HG02938 (cell line): ENCODE measurements around the gene INSR.
A peak's percentile ranks its signal among the peaks of the same experiment; 100 is the strongest.
"Not testable (repeated sequence)": the region's sequence is repeated elsewhere in the genome, so short reads cannot be mapped to it uniquely, and the experiment has no call there.

Experiments
- ATAC-seq: cut with Tn5 transposase; IDR thresholded peaks from one replicate; pipeline ENCODE4 v1.9.1; 2021; ENCODE audit warnings: mild to moderate bottlenecking, moderate library complexity; ENCODE audit not compliant: unreplicated experiment

The INSR gene

DNA sequence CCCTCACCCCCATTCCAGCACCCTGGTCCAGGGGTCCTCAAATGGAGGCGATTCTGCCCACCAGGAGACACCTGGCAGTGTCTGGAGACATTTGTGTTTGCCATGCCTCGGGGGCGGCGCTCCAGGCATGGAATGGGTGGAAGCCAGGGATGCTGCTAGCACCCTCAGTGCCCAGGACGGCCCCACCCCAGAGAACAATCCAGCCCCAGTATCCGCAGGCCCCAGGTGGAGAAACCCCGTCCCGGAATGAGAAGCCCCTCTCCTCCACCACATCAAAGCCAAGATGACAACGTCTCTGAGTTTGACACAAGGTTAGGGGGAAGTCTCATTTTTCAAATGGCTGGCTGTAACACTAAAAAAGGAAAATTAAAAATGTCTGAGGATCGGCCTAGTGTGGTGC, 68.5 kb downstream of the INSR start:
- ATAC-seq, result no peak

- ATAC-seq, result no peak
Measured at GRCh38 chr19:7224995-7225394, 69.2 kb downstream of the INSR start.

DNA sequence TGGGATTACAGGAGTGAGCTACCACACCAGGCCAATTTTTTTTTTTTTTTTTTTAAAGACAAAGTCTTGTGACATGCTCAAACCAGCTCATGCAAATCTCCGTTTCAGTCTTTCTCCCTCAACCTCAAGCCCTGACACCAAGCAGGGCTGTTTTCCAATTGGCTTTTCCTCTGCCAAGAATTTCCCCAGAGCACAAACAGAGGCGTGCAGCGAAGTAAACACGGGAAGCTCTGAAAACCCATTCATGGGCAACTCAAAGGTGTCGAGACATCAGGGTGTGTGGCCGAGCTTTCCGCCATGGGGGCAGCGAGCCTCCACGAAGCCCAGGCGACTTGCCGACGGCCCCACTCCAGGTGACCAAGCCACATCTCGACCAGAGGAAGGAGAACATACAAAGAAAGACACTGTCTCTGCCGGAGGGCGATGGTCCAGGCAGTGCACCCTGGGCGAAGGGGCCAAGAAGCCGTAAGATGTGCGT, 70.0 kb downstream of the INSR start:
- ATAC-seq, result no peak

GRCh38 chr19:7223429-7223828, 70.8 kb downstream of the INSR start:
- no peak for ATAC-seq

DNA sequence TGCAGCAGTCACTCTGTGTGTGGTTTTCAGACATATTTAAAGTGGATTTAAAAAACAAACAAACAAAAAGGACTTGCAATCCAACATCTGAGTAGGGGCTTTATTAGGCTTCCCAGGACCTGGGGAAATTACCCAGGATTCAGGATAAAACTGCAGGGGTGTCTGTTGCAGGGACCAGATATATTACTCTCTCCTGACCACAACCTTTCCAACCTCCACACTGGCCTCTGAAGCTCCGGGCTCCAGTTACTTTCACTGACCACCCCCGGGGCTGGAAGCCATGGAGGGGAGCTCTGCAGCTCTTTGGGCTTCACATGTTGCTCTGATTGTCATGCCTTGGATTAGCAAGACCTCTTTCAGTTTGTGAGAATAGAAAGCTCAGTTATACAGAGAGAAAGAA, 75.2 kb downstream of the INSR start:
- no peak for ATAC-seq

GRCh38 chr19:7217861-7218260, 76.4 kb downstream of the INSR start:
- no peak for ATAC-seq

- ATAC-seq, result no peak
Measured at GRCh38 chr19:7216373-7216902, 77.8 kb downstream of the INSR start.

DNA sequence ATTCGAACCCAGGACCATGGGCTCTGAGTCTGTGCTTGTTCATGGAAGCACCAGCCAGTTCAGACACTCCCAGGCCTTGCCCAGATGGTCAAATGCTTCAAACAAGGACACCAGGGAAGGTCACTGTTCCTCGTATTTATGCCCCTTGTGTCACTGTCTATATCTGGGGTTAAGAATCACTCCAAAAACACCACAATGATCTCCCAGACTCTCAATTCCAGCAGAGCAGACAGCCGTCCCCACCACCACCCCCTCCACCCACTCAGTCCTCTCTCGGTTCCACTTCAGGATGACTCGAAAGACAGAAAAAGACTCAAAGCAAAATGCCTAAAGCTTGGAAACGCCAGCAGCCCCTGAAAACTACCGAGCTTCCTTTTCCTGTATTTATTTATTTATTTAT, 79.0 kb downstream of the INSR start:
- no peak for ATAC-seq

GRCh38 chr19:7214324-7215089, 79.7 kb downstream of the INSR start:
- no peak for ATAC-seq

GRCh38 chr19:7213628-7214323, 80.4 kb downstream of the INSR start:
- ATAC-seq, result no peak

DNA sequence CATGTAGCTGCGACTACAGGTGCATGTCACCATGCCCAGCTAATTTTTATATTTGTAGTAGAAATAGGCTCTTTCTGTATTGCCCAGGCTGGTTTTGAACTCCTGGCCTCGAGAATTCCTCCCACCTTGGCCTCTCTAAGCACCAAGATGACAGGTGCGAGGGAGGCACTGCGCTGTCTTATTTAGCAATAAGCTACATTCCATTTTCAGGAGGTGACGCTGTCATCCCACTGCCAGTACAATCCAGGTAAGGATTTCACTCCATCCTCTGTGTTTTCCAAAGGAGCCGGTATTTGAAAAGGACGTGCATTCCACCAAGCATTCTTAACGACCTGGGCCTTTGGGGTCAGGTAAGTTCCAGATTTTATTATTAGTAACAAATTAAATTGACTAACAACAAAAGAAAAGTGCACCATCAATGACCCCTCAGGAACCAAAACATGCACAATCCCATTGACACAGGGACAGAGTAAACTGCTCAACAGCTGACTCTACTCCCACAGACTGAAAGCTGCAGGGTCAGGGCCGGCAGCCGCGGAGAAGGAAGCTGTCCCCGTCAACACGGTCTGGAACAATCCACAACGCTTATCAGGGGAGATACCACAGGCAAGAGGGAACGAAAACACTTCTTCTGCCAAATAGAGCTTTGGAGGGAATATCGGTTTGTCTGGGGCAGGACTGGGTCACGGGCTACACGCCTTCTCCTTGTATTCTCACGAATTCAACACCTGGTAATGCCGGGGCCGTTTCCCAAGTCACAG, 82.8 kb downstream of the INSR start:
- ATAC-seq, result no peak

- ATAC-seq, result no peak
Measured at GRCh38 chr19:7210359-7210758, 83.9 kb downstream of the INSR start.

DNA sequence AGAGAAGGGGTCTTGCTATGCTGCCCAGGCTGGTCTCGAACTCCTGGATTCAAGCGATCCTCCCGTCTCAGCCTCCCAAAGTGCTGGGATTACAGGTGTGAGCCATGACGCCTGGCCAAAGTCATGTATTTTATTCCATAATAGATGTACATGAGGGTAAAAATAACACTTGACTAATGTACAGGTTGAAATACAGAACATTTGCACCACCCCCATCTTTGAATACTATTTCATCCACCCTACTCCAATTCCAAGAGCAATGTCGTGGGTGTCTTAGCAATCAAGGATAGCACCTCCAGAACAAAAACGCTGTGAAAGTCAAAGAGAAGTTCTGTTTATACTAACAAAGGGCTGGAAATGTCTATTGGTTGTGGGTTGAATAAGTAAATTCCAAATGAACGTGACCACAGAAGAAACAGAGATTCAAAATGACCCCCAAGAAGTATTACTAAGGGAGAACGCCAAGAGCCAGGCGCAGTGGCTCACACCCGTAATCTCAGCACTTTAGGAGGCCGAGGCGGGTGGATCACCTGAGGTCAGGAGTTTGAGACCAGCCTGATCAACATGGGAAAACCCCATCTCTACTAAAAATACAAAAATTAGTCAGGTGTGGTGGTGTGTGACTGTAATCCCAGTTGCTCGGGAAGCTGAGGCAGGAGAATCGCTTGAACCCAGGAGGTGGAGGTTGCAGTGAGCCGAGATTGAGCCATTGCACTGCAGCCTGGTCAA, 84.5 kb downstream of the INSR start:
- ATAC-seq, result not testable (repeated sequence)

DNA sequence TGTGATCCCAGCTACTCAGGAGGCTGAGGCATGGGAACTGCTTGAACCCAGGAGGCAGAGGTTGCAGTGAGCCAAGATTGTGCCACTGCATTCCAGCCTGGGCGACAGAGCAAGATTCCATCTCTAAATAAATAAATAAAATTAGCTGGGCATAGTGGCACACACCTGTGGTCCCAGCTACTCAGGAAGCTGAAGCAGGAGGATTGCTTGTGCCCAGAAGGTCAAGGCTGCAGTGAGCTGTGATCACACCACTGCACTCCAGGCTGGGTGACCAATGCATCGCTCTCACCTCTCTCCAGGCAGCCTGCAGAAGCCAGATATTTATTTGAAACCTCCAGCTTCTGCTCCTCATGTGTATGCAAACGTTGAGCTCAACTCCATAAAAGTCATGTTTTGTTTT, 85.2 kb downstream of the INSR start:
- ATAC-seq, result not testable (repeated sequence)

DNA sequence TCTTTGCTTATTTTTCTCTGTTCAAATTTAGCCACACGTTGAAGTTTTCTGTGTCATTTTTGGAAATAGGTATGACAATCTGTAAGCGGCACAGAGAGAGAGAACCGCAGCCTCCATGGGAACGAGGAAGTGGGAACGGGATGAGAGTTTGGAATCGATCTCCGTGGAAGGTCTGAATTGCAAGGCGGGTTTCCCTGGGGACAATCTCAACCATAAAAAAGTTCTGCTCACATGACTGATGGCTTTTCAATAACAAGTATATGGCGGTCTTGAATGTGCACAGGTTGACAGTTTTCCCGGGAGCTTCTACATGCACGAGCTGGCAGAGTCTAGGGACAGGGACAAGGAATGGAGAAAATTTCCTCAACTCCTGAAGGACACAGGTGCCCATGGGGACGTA, 90.9 kb downstream of the INSR start:
- ATAC-seq, result no peak

GRCh38 chr19:7202888-7203287, 91.3 kb downstream of the INSR start:
- ATAC-seq, result no peak

DNA sequence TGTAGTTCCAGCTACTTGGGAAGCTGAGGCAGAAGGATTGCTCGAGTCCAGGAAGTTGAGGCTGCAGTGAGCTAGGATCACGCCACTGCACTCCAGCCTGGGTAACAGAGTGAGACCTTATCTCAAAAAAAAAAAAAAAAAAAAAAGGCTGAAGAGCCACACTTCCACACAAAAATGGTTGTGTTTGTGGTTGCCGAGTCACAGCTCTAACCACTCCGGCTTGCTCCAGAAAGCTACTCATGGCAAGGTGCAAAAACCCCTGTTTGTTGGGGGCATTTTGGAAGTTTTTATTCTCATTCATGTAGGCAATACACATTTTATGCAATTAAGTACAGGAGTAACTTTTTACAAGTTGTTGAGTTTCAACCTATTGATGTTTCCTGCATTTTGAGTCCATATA, 93.5 kb downstream of the INSR start:
- no peak for ATAC-seq

DNA sequence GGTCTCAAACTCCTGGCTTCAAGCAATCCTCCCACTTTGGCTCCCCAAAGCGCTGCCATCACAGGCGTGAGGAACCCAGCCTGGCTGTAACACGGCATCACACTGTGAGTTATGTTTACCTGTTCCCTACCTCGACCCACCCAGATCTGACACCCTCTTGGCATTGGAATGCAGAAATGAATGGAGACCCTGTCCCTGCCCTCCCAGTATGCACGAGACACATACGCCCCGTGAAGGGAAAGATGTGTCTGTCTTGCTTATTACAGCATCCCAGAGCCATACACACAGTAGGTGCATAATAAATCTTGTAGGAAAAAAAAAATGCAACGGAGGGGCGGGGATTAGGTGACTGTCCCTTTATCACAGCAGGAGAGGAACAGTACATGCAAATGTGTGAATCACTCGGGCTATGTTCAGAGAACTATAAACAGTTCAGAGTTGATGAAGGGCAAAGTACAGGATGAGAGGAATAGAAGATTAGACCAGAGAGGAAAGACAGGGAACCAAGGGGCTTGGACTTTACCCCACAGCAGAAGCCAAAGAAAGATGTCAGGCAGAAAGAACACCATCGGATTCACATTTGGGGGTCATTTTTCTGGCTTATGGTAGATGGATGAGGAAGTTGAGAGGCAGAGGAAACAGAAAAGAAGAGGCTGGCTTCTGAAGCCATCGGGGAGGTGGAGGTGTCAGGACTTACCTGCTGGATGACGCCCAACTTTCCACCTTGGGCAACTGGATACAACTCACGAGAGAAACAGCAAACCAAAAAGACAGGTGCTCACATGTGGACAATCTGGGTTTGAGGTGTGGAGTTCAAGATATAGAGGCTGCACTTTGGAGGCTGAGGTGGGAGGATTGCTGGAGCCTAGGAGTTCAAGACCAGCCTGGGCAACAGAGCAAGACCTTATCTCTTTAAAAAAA, 94.3 kb downstream of the INSR start:
- ATAC-seq, result no peak

- ATAC-seq, result peak; percentile 73
Measured at GRCh38 chr19:7197760-7198696, 96.2 kb downstream of the INSR start.
